HG02759 (cell line): Measurements from ENCODE around the gene NFATC1.

Experiments
- ATAC-seq: cut with Tn5 transposase; IDR thresholded peaks from one replicate; pipeline ENCODE4 v1.9.1; 2021; ENCODE audit warnings: mild to moderate bottlenecking, moderate library complexity; ENCODE audit not compliant: unreplicated experiment

NFATC1 gene

GRCh38 chr18:79387214-79387613 is 8.5 kb upstream of the NFATC1 start:
- no peak for ATAC-seq

GRCh38 chr18:79387615-79388014 is 8.1 kb upstream of the NFATC1 start:
- no peak for ATAC-seq

DNA sequence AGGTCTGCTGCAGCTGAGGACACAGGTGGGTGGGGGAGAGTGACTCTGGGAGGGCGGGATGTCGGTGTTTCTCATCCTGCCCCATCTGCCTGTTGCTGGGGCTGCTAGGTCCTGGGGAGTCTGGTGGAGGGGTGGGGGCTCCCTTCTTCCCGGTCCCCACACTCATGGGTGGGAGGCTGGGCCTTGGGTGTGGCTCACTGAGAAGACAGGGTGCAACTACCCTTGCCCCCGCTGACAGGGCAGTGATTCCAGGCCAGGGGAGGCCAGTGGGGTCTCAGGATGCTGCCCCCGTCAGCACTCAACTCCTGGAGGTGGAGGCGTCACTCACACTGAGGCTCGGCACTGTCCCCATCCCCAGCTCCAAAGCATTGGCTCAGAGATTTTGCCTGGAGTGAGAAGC is 7.7 kb upstream of the NFATC1 start:
- ATAC-seq: no peak

- ATAC-seq: no peak
Observed at GRCh38 chr18:79389689-79390088, 6.0 kb upstream of the NFATC1 start.

- ATAC-seq: no peak
Observed at GRCh38 chr18:79392226-79392625, 3.5 kb upstream of the NFATC1 start.

DNA sequence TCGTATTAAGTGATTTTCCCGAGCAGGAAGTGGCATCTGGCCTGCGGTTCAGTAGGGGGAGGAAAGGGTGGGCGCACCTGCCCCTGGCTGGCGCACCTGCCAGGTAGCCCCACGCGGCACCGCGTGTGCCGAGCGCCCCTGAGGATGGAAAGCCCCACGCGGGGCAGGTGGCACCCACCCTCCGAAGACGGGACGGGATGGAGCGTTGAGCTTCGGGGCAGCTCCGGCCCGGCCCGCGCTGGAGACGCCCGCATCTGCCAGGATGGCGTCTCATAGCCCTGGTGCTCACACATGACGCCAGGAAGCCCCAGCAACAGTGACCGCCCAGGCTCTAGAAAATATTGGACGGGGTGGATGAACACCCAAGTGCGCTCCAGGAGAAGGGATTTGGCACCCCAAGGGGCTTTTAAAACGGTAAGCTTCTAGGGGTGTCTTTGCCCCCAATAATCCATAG is 2.5 kb upstream of the NFATC1 start:
- ATAC-seq: no peak

DNA sequence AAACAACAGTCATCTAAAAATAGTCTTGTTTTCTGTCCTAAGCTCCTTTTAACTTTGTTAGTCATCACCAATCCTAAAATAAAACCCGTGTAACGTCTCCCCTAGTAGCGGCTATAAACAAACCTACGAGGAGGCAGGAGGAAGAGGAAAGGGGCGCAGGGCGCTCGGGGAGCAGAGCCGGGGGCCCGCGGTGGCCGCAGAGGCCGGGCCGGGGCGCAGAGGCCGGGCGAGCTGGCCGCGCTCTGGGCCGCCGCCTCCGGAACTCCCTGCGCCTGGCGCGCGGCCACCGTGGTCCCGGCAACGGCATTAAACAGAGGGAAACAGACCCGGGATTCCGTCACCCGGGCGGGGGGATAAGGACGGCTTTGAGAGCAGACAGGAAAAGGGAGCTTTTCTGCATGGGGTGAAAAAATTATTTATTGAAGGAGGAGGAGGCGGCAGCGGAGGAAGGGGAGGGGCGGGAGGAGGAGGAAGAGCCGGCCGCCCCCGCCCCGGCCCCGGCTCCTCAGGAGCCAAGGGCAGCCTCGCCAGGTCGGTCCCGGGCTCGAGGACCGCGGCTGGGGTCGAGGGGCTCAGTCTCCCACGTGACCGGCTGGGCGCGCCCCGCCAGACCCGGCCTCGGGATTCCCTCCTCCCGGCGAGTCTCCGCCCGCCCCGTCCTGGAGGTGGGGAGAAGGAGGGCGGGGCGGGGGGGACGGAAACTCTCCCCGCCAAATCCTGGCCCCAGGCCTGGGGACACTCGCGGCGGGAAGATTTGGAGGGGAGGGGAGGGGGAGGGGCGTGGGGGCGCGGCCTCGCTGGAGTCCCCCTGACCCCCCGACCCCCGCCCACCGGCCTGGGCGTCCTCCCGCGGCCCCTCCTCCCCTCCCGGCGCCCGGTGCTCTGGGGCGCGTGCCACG is 1.8 kb upstream of the NFATC1 start:
- peak; percentile 28 for ATAC-seq

DNA sequence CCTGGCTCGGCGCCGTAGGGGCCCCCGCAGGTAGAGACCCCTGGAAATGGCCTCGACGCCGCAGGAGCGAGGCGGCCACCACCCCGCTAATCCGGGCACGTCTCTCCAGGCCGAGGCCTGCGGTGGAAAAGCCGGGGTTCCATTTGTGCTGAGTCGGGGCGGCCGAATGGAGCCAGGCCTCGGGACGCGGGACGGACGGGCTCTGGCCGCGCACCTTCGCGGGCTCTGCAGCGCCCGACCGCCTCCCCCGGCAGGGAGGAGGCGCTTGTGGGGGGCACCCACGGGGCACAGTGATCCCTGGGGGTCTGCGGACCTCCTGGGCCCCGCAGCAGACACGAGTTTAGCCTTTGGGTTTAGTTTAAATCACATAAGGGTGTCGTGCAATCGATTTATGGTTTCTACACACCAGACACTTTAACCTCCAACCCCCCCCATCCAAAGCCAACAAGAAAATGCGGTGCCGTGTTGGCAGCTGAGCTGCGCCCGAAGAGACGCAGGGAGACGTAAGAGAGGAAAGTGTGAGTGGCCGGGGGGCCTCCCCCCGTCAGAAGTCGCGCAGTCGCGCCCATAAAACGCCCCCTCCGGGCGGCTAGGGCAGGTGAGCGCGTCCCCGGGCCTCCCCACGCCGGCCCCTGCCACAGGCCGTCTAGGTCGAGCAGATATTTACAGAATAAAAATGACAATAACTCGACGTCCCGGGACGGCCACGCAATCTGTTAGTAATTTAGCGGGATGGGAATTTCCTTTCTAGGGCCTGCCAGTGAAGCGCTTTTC is 1.0 kb upstream of the NFATC1 start:
- ATAC-seq: peak; percentile 4

DNA sequence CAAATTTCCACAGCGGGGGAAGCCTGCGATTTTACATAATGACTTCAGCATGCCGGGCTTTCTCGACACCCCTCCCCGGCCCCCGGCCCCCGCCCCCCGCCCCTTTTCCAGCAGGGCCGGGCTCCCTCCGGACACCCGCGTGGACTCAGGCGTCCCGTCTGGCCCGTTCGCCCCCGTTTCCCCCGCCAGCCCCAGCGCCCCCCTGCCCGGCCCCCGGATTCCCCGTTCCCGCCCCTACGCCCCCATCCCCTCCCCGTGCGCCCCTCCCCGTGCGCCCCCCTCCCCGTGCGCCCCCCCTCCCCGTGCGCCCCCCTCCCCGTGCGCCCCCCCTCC is 456 bp upstream of the NFATC1 start:
- no peak for ATAC-seq

DNA sequence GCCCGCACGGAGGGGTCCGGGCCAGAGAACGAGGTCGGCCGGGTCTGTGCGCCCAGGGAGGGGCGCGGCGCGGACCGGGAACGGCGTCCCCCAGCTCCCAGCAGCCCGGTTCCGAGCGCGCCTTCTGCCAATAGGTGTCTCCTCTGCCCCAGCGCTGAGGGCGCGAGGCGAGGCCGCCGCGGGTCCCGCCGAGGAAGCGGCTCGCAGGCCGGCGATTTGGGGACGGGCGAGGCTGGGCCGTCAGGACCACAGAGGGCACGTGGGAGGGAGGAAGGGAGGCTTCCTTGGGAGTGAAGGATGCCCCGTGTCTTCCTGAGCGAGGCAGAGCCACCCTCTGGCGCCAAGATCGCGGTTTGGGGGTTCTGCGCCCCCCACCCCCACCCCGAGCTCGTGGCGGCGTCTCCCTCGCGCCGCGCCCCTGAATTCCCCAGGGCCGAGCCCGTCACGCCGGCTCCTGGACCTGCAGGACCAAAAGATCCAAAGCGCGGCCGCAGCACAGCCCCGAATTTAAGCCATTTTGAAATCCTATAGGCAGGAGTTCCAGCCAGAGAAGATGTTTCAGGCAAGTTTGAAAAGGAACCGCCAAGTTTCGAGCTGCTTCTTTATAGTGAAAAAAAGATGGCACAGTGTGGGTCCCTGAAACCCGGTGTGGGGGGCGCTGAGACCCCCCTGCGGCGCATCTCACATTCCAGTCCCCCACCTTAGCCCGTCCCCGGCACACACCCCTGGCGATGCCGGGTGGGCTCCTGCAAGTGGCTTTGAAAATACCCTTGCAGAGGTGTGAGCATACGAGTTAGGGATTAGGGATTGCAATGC is 909 bp downstream of the NFATC1 start:
- peak; percentile 37 for ATAC-seq

GRCh38 chr18:79397247-79397829 is 1.6 kb downstream of the NFATC1 start:
- ATAC-seq: no peak

DNA sequence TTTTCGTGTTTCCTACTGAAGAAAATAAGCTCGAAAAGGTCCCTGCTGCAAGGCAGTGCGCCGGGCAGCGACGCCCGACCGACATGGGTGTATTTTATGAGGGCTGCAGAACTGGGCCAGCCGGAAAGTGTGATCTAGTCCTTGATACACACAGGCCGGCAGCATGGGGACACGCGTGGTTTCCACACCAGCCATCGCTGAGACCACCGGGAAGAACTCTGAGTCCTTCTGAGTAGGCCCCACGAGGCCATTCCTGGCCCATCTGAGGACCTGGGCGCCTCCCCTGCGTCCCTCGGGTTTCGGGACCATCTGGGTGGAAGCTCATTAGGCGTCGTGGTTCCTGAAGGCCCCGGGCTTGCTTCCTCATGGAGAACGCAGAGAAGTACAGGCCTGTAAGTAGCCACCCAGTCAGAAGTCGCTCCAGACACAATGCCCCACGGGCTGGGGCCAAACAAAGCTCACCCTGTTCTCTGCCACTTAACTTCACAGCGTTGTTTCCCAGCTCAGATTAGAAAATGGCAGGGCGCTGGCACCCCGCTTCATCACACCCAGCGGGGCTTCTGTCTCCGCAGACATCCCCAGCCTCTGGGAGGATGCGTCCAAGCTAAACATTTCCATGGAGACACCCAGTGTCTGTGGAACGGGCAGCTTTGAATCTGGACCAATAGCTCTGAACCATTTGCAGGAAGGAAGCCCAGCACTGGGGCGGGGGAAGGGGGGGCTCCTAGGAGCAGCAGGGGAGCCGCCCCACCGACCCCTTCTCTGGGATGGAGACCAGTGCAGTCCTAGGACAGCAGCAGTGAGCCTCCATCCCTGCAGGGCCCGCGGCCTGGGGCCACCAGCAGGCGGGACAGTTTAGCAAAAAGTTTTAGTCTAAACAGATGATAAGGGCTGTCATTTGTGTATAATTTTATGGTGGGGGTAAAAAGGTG is 2.4 kb downstream of the NFATC1 start:
- no peak for ATAC-seq

DNA sequence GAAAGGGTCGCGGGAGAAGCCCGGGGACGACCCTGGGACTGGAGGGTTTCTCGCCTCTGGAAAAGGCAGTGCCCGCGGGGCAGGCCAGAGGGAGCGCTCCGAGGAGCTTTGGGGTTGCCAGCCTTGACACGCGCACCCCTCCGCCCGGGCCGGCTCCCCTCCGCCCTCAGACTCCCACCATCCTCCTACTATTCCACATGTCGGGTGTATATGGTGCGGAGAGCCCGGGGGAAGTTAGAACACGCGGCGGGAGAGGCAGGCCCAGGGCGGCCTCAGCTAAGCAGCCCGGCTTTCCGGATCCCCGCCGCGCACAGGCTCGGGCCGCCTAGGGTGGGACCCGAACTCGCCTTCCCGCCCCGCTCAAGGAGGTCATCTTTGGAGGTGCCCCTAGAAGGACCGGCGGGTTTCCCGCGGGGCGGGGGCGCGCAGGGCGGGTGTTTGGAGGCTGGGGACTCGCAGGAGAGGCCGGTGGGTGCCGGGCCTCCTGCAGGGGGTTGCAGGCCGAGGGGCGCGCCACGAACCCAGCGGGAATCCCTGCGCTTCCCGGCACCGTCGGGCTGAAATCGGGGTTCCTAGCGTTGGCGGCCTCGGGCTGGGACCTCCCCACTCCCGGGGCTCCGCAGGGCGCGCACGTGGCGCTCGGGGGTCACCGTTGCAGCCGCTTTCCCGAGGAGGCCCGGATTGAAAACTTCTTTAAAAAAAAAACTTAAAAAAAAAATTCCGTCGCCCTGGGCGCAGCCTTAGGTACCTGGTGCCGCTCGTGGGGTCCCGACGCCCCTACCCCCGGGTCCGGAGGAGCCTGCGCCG is 3.7 kb downstream of the NFATC1 start:
- ATAC-seq: peak; percentile 18

GRCh38 chr18:79400091-79400590 is 4.4 kb downstream of the NFATC1 start:
- peak; percentile 33 for ATAC-seq

GRCh38 chr18:79400591-79401381 is 5.1 kb downstream of the NFATC1 start:
- peak; percentile 6 for ATAC-seq

DNA sequence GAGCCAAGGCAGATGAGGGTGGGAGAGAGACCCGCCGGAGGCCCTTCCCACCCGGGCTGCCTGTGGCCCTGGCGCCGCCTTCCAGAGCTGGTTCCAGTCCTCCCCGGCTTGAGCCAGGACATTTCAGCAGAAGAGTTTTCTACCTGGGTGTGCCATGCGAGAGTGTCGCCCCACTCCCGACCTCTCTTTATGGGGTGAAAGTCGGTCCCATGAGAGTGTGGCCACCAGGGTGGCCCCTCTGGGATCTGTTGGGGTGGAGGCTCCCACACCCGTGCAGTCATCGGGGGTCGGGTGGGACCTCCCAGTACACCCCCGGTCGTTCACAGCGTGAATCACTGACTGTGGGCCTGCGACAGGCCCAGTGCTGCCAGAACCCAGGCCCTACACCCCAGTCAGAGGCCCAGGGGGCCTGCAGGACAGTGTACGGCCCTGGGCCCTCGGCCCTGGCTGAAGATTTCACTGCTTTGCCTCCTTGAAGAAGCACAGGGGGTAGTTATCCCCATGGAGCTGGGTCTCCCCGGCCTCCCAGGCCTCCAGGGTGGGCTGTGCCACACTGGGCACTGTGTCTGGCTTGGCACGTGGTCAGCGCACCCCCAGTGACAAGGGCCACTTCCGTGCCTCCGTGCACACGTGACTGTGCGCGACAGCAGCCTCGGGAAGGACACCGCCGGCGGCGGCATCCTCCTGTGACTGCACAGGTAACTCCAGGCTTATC is 5.9 kb downstream of the NFATC1 start:
- ATAC-seq: no peak

DNA sequence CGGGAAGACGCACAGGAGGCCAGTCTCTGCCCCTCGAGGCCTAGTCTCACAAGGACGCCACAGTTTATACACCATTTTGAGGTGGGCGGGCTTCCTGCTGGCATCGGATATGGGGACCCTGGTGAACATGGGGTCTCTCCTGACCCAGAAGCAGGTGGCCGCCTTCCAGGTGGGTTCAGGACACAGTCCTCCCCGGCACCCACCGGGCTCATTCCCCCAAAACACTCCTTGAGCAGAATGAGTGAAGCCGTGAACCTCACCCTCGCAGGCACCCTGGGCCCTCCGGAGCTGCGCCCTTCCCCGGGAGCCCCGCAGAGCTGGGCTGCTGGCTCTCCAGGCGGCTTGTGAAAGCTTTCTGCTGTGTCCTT is 6.5 kb downstream of the NFATC1 start:
- no peak for ATAC-seq
